ENCODE results near the gene HK3. TPM values are rescaled to one million over a fixed set of nuclear protein-coding genes. Genes with fewer than 3 reads are reported as not detected.

Gene HK3
- total and polyA plus RNA-seq, 2 of the 8 experiments (the other 6 are each of a cell fraction or from before 2014, with no cell fraction given): not detected

- TF ChIP-seq ZNF274 (IDR thresholded peaks at IDR 0.05; ENCODE audit: borderline replicate concordance, extremely low read depth, low read length) (no peak), NRF1 (IDR thresholded peaks at IDR 0.05; ENCODE audit: low read depth, low read length) (no peak)
Observed at GRCh38 chr5:176831425-176831824, 67.7 kb downstream of the HK3 start (continued).

All from H1 (cell line).